PC-9 (cell line): ENCODE results near the gene MAP2K5. TPM values are rescaled to one million over a fixed set of nuclear protein-coding genes. Genes with fewer than 3 reads are reported as not detected.

Source experiments
- BruUV-seq: library from RNA; stranded (reverse); fragments of 400-500 nt; replicated peaks from 2 replicates; lab custom pipeline; 2021; lab: Mats Ljungman, UMichigan
- CTCF ChIA-PET: fragments of 300-600 bp; sonication (Branson Sonifier 250); formaldehyde crosslinking; loops from one replicate; lab custom pipeline; 2022; ENCODE audit warnings: antibody characterized with exemption; lab: Charles Lee
- POLR2A ChIA-PET: fragments of 300-600 bp; sonication (Branson Sonifier 250); formaldehyde crosslinking; loops from one replicate; lab custom pipeline; 2022; ENCODE audit warnings: antibody characterized with exemption; ENCODE audit not compliant: unreplicated experiment; lab: Charles Lee
- DNase-seq, 2 experiments: peaks; one replicate each; pipeline versions ENCODE4 v3.0.0 to v3.0.0-alpha.2; 2015 to 2022; ENCODE audit warnings: mixed read lengths in 1 of 2
- H2AFZ ChIP-seq: fragments of 200-600 bp; sonication (generic); 2 replicates; pipeline ENCODE4 v1.8.1; 2017; ENCODE audit warnings: antibody characterized with exemption
- H3F3A ChIP-seq: fragments of 200-600 bp; sonication (generic); 2 replicates; pipeline ENCODE4 v1.8.1; 2017; ENCODE audit warnings: antibody characterized with exemption, mild to moderate bottlenecking, low read depth; ENCODE audit not compliant: insufficient read depth
- H3K27ac ChIP-seq: fragments of 200-600 bp; sonication (generic); 2 replicates; pipeline ENCODE4 v1.6.1; 2016; ENCODE audit warnings: mixed run types
- H3K27me3 ChIP-seq: fragments of 200-600 bp; sonication (generic); 2 replicates; pipeline ENCODE4 v1.6.1; 2016; ENCODE audit warnings: low read depth, mixed run types; ENCODE audit not compliant: insufficient read depth
- H3K36me3 ChIP-seq: fragments of 200-600 bp; sonication (generic); 2 replicates; pipeline ENCODE4 v1.6.1; 2016; ENCODE audit warnings: low read depth, mixed run types
- H3K4me1 ChIP-seq: fragments of 200-600 bp; sonication (generic); replicated peaks from 2 replicates; pipeline ENCODE4 v1.6.1; 2016; ENCODE audit warnings: mixed run types; ENCODE audit not compliant: insufficient read depth
- H3K4me2 ChIP-seq: fragments of 200-600 bp; sonication (generic); 2 replicates; pipeline ENCODE4 v1.6.1; 2017; ENCODE audit warnings: mixed run types
- H3K4me3 ChIP-seq: fragments of 200-600 bp; sonication (generic); 2 replicates; pipeline ENCODE4 v1.6.1; 2016; ENCODE audit warnings: mixed run types
- H3K79me2 ChIP-seq: fragments of 200-600 bp; sonication (generic); 2 replicates; pipeline ENCODE4 v1.6.1; 2017; ENCODE audit warnings: low read depth, mixed run types
- H3K9me2 ChIP-seq: fragments of 200-600 bp; sonication (generic); 2 replicates; pipeline ENCODE4 v1.8.1; 2017; ENCODE audit warnings: mild to moderate bottlenecking; ENCODE audit not compliant: insufficient read depth
- H3K9me3 ChIP-seq: fragments of 200-600 bp; sonication (generic); 2 replicates; pipeline ENCODE4 v1.8.1; 2016; ENCODE audit warnings: low read depth; ENCODE audit not compliant: insufficient read depth
- H4K20me1 ChIP-seq: fragments of 200-600 bp; sonication (generic); 2 replicates; pipeline ENCODE4 v1.8.1; 2017; ENCODE audit not compliant: insufficient read depth
- CTCF ChIP-seq: fragments of 200-600 bp; sonication (generic); conservative IDR thresholded peaks from 2 replicates; pipeline ENCODE4 v1.6.1; 2017; ENCODE audit warnings: mixed run types, antibody characterized with exemption, mild to moderate bottlenecking, moderate library complexity
- EZH2 ChIP-seq: fragments of 200-600 bp; sonication (generic); IDR thresholded peaks from 2 replicates; pipeline ENCODE4 v1.8.0; 2017; ENCODE audit warnings: antibody characterized with exemption, low read depth
- intact Hi-C: fragments of 100-400 bp; cut with micrococcal nuclease; formaldehyde crosslinking; loops from one replicate; pipeline ENCODE4 v1.10.0; 2022; ENCODE audit not compliant: unreplicated experiment
- total RNA-seq: library from RNA; stranded (reverse); gene quantifications from 2 replicates; pipeline ENCODE4 v1.2.3, GENCODE V29; 2021

Gene MAP2K5
- total RNA-seq, 1 experiment from 2014 or later, result 26.9 TPM

- intact Hi-C loops, result no loop called here
- no peaks in the 10 kb centered on the region for H3K79me2 ChIP-seq
- no peaks in the 10 kb centered on the region for H4K20me1 ChIP-seq
- H3K9me3 ChIP-seq, result no peaks in the 10 kb centered on the region
- POLR2A ChIA-PET, result no interaction called here
- no peaks in the 10 kb centered on the region for H3K4me1 ChIP-seq
- TF ChIP-seq CTCF (no peak), EZH2 (no peak)
- CTCF ChIA-PET, result no interaction called here
- H3K27me3 ChIP-seq, result no peaks in the 10 kb centered on the region
- peak in 1 of 2 experiments; percentile 5 for DNase-seq
- H3K4me2 ChIP-seq, result no peak overlapping the region
- no peaks in the 10 kb centered on the region for H3K36me3 ChIP-seq
- BruUV-seq, result no TSS peak
- no peak overlapping the region for H3K4me3 ChIP-seq
- H3F3A ChIP-seq, result no peaks in the 10 kb centered on the region
- no peak overlapping the region for H3K27ac ChIP-seq
- no peaks in the 10 kb centered on the region for H3K9me2 ChIP-seq
- no peak overlapping the region for H2AFZ ChIP-seq
Observed at GRCh38 chr15:67731112-67731721, 188.7 kb downstream of the MAP2K5 start.

GRCh38 chr15:67732164-67732563, 189.7 kb downstream of the MAP2K5 start:
- POLR2A ChIA-PET, result no interaction called here
- no peak for DNase-seq
- Histone ChIP-seq H4K20me1 (no peaks in the 10 kb centered on the region), H3F3A (no peaks in the 10 kb centered on the region), H3K36me3 (no peaks in the 10 kb centered on the region), H3K9me2 (no peaks in the 10 kb centered on the region), H3K27ac (no peak overlapping the region), H3K27me3 (no peaks in the 10 kb centered on the region), H3K4me2 (no peak overlapping the region), H2AFZ (no peak overlapping the region), H3K4me1 (no peaks in the 10 kb centered on the region), H3K79me2 (no peaks in the 10 kb centered on the region), H3K9me3 (no peaks in the 10 kb centered on the region), H3K4me3 (no peak overlapping the region)
- TF ChIP-seq CTCF, result no peak
- TF ChIP-seq EZH2, result no peak
- BruUV-seq, result no TSS peak
- intact Hi-C loops, result no loop called here
- CTCF ChIA-PET, result no interaction called here

DNA sequence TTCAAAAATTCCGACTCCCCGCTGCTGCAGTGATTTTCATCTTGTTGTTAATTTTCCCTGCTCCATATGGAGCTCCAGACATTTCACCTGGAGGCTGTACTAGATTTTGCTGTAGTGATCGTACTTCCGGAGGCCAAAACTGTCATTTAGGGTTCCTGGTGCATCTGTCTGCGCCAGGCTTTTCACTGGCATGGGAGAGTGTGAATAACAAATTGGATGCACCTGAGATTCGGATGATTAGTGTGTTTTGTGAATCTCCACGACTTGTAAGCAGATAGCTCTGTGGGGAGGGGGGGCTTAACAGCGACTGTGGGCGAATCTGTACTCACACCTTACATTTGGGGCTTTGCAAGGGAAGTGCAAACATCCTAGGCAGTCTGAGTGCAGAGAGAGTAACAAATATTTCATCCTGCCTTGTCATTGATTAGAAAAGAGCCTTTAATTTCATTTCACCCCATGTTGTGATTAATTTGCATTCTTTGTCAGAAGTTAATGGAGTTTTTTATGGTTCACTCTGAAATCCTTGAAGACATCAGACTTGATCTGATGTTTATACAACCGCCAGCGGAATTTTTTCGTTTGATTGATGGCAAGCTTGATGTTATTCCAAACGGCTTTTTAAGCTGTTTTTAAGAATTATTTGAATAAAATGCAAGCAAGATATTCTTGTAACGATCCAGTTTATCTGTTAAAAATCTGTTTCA, 190.3 kb downstream of the MAP2K5 start:
- Histone ChIP-seq H4K20me1 (no peaks in the 10 kb centered on the region), H3K9me2 (no peaks in the 10 kb centered on the region), H3K27me3 (no peaks in the 10 kb centered on the region), H3K36me3 (no peaks in the 10 kb centered on the region), H2AFZ (no peak overlapping the region), H3K27ac (no peak overlapping the region), H3K4me3 (no peak overlapping the region), H3K9me3 (no peaks in the 10 kb centered on the region), H3K4me2 (no peak overlapping the region), H3F3A (no peaks in the 10 kb centered on the region), H3K4me1 (no peaks in the 10 kb centered on the region), H3K79me2 (no peaks in the 10 kb centered on the region)
- no TSS peak for BruUV-seq
- ChIA-PET CTCF (no interaction called here), POLR2A (no interaction called here)
- intact Hi-C loops, result no loop called here
- no peak for TF ChIP-seq EZH2
- no peak for TF ChIP-seq CTCF
- DNase-seq, result no peak
